GM23338 (cell line): ENCODE results near the gene TXNRD1. TPM values are rescaled to one million over a fixed set of nuclear protein-coding genes. Genes with fewer than 3 reads are reported as not detected.

Source experiments
- ATAC-seq: fragments of 200-7000 bp; cut with Tn5 transposase; 3 replicates; pipeline ENCODE4 v1.9.1; 2020
- DNase-seq: peaks from one replicate; pipeline ENCODE4 v3.0.0-alpha.2; 2015; ENCODE audit warnings: low spot score
- H2AFZ ChIP-seq: fragments of 200-600 bp; sonication (generic); 2 replicates; pipeline ENCODE4 v1.8.0; 2016; ENCODE audit warnings: antibody characterized with exemption, mild to moderate bottlenecking, moderate library complexity
- H3F3A ChIP-seq: fragments of 200-600 bp; sonication (generic); replicated peaks from 2 replicates; pipeline ENCODE4 v1.8.0; 2017; ENCODE audit warnings: antibody characterized with exemption, mixed run types, low read depth
- H3K27ac ChIP-seq: fragments of 200-600 bp; sonication (generic); 2 replicates; pipeline ENCODE4 v1.6.1; 2016; ENCODE audit warnings: low read depth
- H3K27me3 ChIP-seq: fragments of 200-600 bp; sonication (generic); 2 replicates; pipeline ENCODE4 v1.8.0; 2016; ENCODE audit warnings: mild to moderate bottlenecking, mixed run types, moderate library complexity; ENCODE audit not compliant: insufficient read depth
- H3K36me3 ChIP-seq: fragments of 200-600 bp; sonication (generic); 2 replicates; pipeline ENCODE4 v1.8.0; 2016; ENCODE audit warnings: mild to moderate bottlenecking; ENCODE audit not compliant: insufficient read depth
- H3K4me1 ChIP-seq: fragments of 200-600 bp; sonication (generic); 2 replicates; pipeline ENCODE4 v1.8.0; 2016; ENCODE audit warnings: mild to moderate bottlenecking, moderate library complexity; ENCODE audit not compliant: insufficient read depth
- H3K4me2 ChIP-seq: fragments of 200-600 bp; sonication (generic); 2 replicates; pipeline ENCODE4 v1.7.1; 2017; ENCODE audit warnings: mixed run types
- H3K4me3 ChIP-seq: fragments of 200-600 bp; sonication (generic); 2 replicates; pipeline ENCODE4 v1.6.1; 2016; ENCODE audit warnings: mixed run types
- H3K79me2 ChIP-seq: fragments of 200-600 bp; sonication (generic); replicated peaks from 2 replicates; pipeline ENCODE4 v1.8.0; 2017; ENCODE audit warnings: mild to moderate bottlenecking; ENCODE audit not compliant: insufficient read depth
- H3K9me2 ChIP-seq: fragments of 200-600 bp; sonication (generic); 2 replicates; pipeline ENCODE4 v1.8.0; 2017; ENCODE audit not compliant: insufficient read depth
- H4K20me1 ChIP-seq: fragments of 200-600 bp; sonication (generic); replicated peaks from 2 replicates; pipeline ENCODE4 v1.8.0; 2017; ENCODE audit warnings: mild to moderate bottlenecking; ENCODE audit not compliant: insufficient read depth
- H3K27ac Mint-ChIP-seq: 2 replicates; pipeline ENCODE4 v1.8.0; 2020; ENCODE audit warnings: inconsistent platforms, mild to moderate bottlenecking, moderate library complexity, mixed read lengths
- H3K27me3 Mint-ChIP-seq: 3 replicates; pipeline ENCODE4 v1.8.0; 2022; ENCODE audit warnings: low read depth, mild to moderate bottlenecking, moderate library complexity, mixed read lengths, inconsistent platforms; ENCODE audit not compliant: insufficient read depth, poor library complexity
- H3K36me3 Mint-ChIP-seq: 3 replicates; pipeline ENCODE4 v1.8.0; 2021; ENCODE audit warnings: low read depth, mild to moderate bottlenecking, inconsistent platforms, moderate library complexity, mixed read lengths
- H3K4me1 Mint-ChIP-seq: 3 replicates; pipeline ENCODE4 v1.8.0; 2020; ENCODE audit warnings: mild to moderate bottlenecking, inconsistent platforms, mixed read lengths
- H3K4me3 Mint-ChIP-seq: 3 replicates; pipeline ENCODE4 v1.8.0; 2021; ENCODE audit warnings: moderate library complexity, mild to moderate bottlenecking, inconsistent platforms, mixed read lengths
- H3K9me3 Mint-ChIP-seq: 3 replicates; pipeline ENCODE4 v1.8.0; 2020; ENCODE audit warnings: moderate library complexity, mild to moderate bottlenecking, inconsistent platforms, mixed read lengths
- CREB1 ChIP-seq: fragments of 250-450 bp; sonication (Bioruptor Pico); IDR thresholded peaks from 2 replicates; pipeline ENCODE4 v1.5.0; 2020; ENCODE audit warnings: low read depth, mild to moderate bottlenecking, moderate library complexity
- CTCF ChIP-seq, 2 experiments: fragments of 200-600 bp in 1 of 2; sonication (generic) in 1 of 2; conservative IDR thresholded peaks; 2 replicates each; pipeline versions ENCODE4 v1.5.1 to v1.6.1; 2016 to 2017; ENCODE audit warnings: antibody characterized with exemption in 2 of 2, low read depth in 2 of 2, mild to moderate bottlenecking in 2 of 2, moderate library complexity in 1 of 2
- EZH2 ChIP-seq: fragments of 200-600 bp; sonication (generic); IDR thresholded peaks from one replicate; pipeline ENCODE4 v1.8.0; 2017; ENCODE audit warnings: antibody characterized with exemption, mild to moderate bottlenecking, low read depth; ENCODE audit not compliant: unreplicated experiment
- JUNB ChIP-seq: IDR thresholded peaks from one replicate; pipeline ENCODE4 v1.6.1; 2016; ENCODE audit warnings: antibody characterized with exemption; ENCODE audit not compliant: unreplicated experiment
- POLR2AphosphoS5 ChIP-seq: IDR thresholded peaks from 2 replicates; pipeline ENCODE4 v1.6.1; 2016; ENCODE audit warnings: antibody characterized with exemption, low read depth
- STAT1 ChIP-seq: IDR thresholded peaks from one replicate; pipeline ENCODE4 v1.6.1; 2016; ENCODE audit warnings: antibody characterized with exemption; ENCODE audit not compliant: unreplicated experiment
- ZNF331 ChIP-seq: fragments of 250-450 bp; sonication (Bioruptor Pico); IDR thresholded peaks from 2 replicates; pipeline ENCODE4 v1.5.0; 2020; ENCODE audit warnings: low read depth, mild to moderate bottlenecking, moderate library complexity
- polyA plus RNA-seq: library from polyadenylated mRNA; unstranded; fragments of >200 nt; fragmentation: Nextera tagmentation; extraction: Ambion mirVana; gene quantifications from 2 replicates; pipeline ENCODE4 v1.2.1, GENCODE V29; 2016
- total RNA-seq: library from RNA; depleted of rRNA; stranded (reverse); fragments of >200 nt; shearing (Covaris generic); gene quantifications from 2 replicates; pipeline ENCODE4 v1.2.3, GENCODE V29; 2014
- TF ChIP-seq, protein P1 (sequence below): IDR thresholded peaks from one replicate; pipeline ENCODE4 v1.6.1; 2018; ENCODE audit warnings: antibody characterized with exemption; ENCODE audit not compliant: unreplicated experiment
- TF ChIP-seq, protein P2 (sequence below): IDR thresholded peaks from 2 replicates; pipeline ENCODE4 v1.6.1; 2016; ENCODE audit warnings: antibody characterized with exemption

The TXNRD1 gene
- total and polyA plus RNA-seq, 2 experiments from 2014 or later = 115 to 127 TPM

DNA sequence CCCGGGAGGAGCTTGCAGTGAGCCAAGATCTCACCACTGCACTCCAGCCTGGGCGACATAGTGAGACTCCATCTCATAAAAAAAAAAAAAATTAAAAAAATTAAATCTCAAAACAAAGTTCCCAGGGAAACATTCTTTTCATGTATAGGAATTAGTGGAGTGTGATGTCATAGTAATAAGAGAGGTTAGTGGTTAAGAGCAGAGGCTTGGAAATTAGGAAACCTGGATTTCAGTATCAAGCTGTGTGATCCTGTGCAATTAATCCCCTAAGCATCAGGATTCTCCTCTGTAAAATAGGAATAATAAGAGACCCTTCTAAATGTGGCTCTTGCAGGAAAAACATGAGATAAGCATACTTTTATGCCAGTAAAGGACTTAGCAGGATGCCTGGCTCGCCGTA lies 3.1 kb upstream of the TXNRD1 start:
- ATAC-seq (no peak), DNase-seq (no peak)
- no peak for TF ChIP-seq CTCF (conservative IDR thresholded peaks at IDR 0.05; ENCODE audit: low read depth in 2 of 2)
- TF ChIP-seq STAT1 = no peak
- Histone ChIP-seq H3K4me3 (no peak overlapping the region), H3K4me1 (peaks cover 5% of the 10 kb centered on the region; the same call in 1 of the 2 replicates), H3K4me2 (no peak overlapping the region), H2AFZ (no peak overlapping the region), H3K79me2 (no peaks in the 10 kb centered on the region), H3K27ac (no peak overlapping the region), H3K9me2 (no peaks in the 10 kb centered on the region), H3K27me3 (peaks cover 15% of the 10 kb centered on the region), H3K36me3 (no peaks in the 10 kb centered on the region), H3F3A (no peaks in the 10 kb centered on the region), H4K20me1 (no peaks in the 10 kb centered on the region)
- Mint-ChIP-seq H3K27me3 (peaks cover 17% of the 10 kb centered on the region), H3K9me3 (no peaks in the 10 kb centered on the region; the same call in 2 of the 3 replicates), H3K36me3 (no peaks in the 10 kb centered on the region; the same call in 2 of the 3 replicates), H3K4me1 (no peaks in the 10 kb centered on the region), H3K27ac (no peak overlapping the region), H3K4me3 (no peak overlapping the region)

GRCh38 chr12:104213952-104214351 lies 1.6 kb upstream of the TXNRD1 start:
- H3K27ac Mint-ChIP-seq = no peak overlapping the region
- Histone ChIP-seq H4K20me1 (no peaks in the 10 kb centered on the region), H3K36me3 (no peaks in the 10 kb centered on the region), H2AFZ (no peak overlapping the region), H3K27ac (no peak overlapping the region), H3K4me3 (no peak overlapping the region), H3F3A (no peaks in the 10 kb centered on the region), H3K79me2 (no peaks in the 10 kb centered on the region), H3K4me1 (peaks cover 5% of the 10 kb centered on the region; the same call in 1 of the 2 replicates), H3K4me2 (no peak overlapping the region), H3K27me3 (peaks cover 17% of the 10 kb centered on the region), H3K9me2 (no peaks in the 10 kb centered on the region)
- no peaks in the 10 kb centered on the region for H3K4me1 Mint-ChIP-seq
- peaks cover 17% of the 10 kb centered on the region for H3K27me3 Mint-ChIP-seq
- ATAC-seq (no peak), DNase-seq (no peak)
- no peaks in the 10 kb centered on the region; the same call in 2 of the 3 replicates for H3K9me3 Mint-ChIP-seq
- no peak overlapping the region for H3K4me3 Mint-ChIP-seq
- no peaks in the 10 kb centered on the region; the same call in 2 of the 3 replicates for H3K36me3 Mint-ChIP-seq
- TF ChIP-seq CREB1 (no peak), CTCF (conservative IDR thresholded peaks at IDR 0.05; ENCODE audit: low read depth in 2 of 2) (no peak), EZH2 (no peak), ZNF331 (CRISPR knock-in tag) (no peak), POLR2AphosphoS5 (no peak), JUNB (no peak), STAT1 (no peak)
- TF ChIP-seq, protein P1, sequence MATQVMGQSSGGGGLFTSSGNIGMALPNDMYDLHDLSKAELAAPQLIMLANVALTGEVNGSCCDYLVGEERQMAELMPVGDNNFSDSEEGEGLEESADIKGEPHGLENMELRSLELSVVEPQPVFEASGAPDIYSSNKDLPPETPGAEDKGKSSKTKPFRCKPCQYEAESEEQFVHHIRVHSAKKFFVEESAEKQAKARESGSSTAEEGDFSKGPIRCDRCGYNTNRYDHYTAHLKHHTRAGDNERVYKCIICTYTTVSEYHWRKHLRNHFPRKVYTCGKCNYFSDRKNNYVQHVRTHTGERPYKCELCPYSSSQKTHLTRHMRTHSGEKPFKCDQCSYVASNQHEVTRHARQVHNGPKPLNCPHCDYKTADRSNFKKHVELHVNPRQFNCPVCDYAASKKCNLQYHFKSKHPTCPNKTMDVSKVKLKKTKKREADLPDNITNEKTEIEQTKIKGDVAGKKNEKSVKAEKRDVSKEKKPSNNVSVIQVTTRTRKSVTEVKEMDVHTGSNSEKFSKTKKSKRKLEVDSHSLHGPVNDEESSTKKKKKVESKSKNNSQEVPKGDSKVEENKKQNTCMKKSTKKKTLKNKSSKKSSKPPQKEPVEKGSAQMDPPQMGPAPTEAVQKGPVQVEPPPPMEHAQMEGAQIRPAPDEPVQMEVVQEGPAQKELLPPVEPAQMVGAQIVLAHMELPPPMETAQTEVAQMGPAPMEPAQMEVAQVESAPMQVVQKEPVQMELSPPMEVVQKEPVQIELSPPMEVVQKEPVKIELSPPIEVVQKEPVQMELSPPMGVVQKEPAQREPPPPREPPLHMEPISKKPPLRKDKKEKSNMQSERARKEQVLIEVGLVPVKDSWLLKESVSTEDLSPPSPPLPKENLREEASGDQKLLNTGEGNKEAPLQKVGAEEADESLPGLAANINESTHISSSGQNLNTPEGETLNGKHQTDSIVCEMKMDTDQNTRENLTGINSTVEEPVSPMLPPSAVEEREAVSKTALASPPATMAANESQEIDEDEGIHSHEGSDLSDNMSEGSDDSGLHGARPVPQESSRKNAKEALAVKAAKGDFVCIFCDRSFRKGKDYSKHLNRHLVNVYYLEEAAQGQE = no peak
- TF ChIP-seq, protein P2, sequence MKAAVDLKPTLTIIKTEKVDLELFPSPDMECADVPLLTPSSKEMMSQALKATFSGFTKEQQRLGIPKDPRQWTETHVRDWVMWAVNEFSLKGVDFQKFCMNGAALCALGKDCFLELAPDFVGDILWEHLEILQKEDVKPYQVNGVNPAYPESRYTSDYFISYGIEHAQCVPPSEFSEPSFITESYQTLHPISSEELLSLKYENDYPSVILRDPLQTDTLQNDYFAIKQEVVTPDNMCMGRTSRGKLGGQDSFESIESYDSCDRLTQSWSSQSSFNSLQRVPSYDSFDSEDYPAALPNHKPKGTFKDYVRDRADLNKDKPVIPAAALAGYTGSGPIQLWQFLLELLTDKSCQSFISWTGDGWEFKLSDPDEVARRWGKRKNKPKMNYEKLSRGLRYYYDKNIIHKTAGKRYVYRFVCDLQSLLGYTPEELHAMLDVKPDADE = no peak
